Testis (tissue), 3 donors: ENCODE measurements around the gene LYSMD2. TPM values are rescaled to one million over a fixed set of nuclear protein-coding genes. Genes with fewer than 3 reads are reported as not detected.

ENCODE experiments used
- DNase-seq: peaks from one replicate; pipeline ENCODE4 v3.0.0-alpha.2; 2019
- H3K27ac ChIP-seq, 2 donors: fragments of 200-600 bp; sonication (generic); one replicate each; pipeline ENCODE4 v1.5.1; 2019
- H3K27me3 ChIP-seq: fragments of 200-600 bp; sonication (generic); one replicate; pipeline ENCODE4 v1.5.1; 2019
- H3K36me3 ChIP-seq: fragments of 200-600 bp; sonication (generic); one replicate; pipeline ENCODE4 v1.5.1; 2017; ENCODE audit warnings: low read depth; ENCODE audit errors: missing control alignments
- H3K4me1 ChIP-seq: fragments of 200-600 bp; sonication (generic); one replicate; pipeline ENCODE4 v1.5.1; 2019
- H3K4me3 ChIP-seq, 2 donors: fragments of 200-600 bp; sonication (generic); one replicate each; pipeline ENCODE4 v1.5.1; 2017 to 2019
- H3K9me3 ChIP-seq: fragments of 200-600 bp; sonication (generic); one replicate; pipeline ENCODE4 v1.5.1; 2017
- POLR2A ChIP-seq: fragments of 450-650 bp; IDR thresholded peaks from one replicate; pipeline ENCODE4 v1.6.1; 2017; ENCODE audit warnings: antibody characterized with exemption, mild to moderate bottlenecking, moderate library complexity
- WGBS, 2 donors: methylation state at CpG; one replicate each; pipeline ENCODE4 v1.1.5; 2018; 5-methylcytosine and 5-hydroxymethylcytosine counted together
- intact Hi-C: fragments of 100-400 bp; cut with DNase I; formaldehyde crosslinking; loops from one replicate; pipeline ENCODE4 v1.15.1; 2023; ENCODE audit warnings: low total_unique reads
- polyA plus RNA-seq: library from polyadenylated mRNA; stranded (reverse); fragments of 350-450 nt; fragmentation: Illumina TruSeq; extraction: RNeasy Lipid Tissue Mini Kit (QIAGEN cat#74804); gene quantifications from one replicate; pipeline ENCODE4 v1.2.3, GENCODE V29; 2014; ENCODE audit warnings: low read depth, low replicate concordance; ENCODE audit not compliant: insufficient read depth
- total RNA-seq, 2 donors: library from RNA; depleted of rRNA; stranded (reverse); fragments of >200 nt; gene quantifications; one replicate each; pipeline ENCODE4 v1.2.3, GENCODE V29; 2016
- TF ChIP-seq, protein P1 (sequence below), 3 experiments: fragments of 450-650 bp in 2 of 3; fragments of 200-600 bp in 1 of 3; sonication (generic) in 1 of 3; IDR thresholded peaks; one replicate each; pipeline ENCODE4 v1.5.1; 2016 to 2019; ENCODE audit warnings: antibody characterized with exemption in 3 of 3, mild to moderate bottlenecking in 2 of 3, moderate library complexity in 1 of 3

LYSMD2 gene
- total and polyA plus RNA-seq, 3 donors from 2014 or later: 18.7 to 21.1 (median 19.9) TPM

DNA sequence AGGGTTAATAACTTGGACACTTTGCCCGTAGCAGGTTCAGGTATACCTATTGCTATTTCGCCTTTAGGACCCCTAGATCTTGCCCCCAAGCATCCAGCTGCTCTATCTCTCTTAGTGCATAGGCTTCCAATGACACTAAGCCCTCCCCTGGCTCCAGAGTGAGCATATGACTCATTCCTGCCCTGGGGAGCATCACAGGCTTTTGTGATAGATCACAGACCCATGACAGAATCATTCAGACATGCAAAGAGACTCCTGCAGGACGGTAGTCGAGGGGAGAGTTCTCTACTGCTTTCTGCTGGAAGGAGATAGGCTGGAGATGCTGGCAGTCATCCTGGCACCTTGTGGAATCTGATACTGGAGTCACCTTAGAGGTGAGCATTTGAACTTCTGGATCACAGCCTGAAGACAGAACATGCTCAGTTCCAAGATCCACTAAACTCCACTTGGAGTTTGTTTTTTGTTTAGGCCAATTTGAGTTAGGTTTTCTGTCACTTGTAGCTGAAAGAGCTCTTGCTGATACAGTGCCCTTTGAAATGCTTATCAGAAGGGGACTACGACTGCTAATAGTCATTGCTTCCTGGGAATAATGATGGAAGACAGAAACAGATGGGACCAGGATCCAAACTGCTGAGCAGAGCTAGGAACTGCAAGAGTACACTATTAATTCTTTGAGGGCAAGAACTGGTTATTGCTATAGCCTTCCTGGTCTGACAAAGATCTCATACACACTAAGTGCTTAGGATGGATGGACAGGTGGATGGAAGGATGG, 11.0 kb downstream of the LYSMD2 start:
- Histone ChIP-seq H3K9me3 (no peaks in the 10 kb centered on the region), H3K4me3 (no peak overlapping the region), H3K36me3 (no peaks in the 10 kb centered on the region), H3K27ac (no peak overlapping the region), H3K4me1 (peaks cover 6% of the 10 kb centered on the region), H3K27me3 (no peaks in the 10 kb centered on the region)
- no peak for DNase-seq
- WGBS, 2 donors: 54 to 58% methylated on average over 5 of the region's 5 CpGs
- TF ChIP-seq POLR2A: no peak
- TF ChIP-seq, protein P1, sequence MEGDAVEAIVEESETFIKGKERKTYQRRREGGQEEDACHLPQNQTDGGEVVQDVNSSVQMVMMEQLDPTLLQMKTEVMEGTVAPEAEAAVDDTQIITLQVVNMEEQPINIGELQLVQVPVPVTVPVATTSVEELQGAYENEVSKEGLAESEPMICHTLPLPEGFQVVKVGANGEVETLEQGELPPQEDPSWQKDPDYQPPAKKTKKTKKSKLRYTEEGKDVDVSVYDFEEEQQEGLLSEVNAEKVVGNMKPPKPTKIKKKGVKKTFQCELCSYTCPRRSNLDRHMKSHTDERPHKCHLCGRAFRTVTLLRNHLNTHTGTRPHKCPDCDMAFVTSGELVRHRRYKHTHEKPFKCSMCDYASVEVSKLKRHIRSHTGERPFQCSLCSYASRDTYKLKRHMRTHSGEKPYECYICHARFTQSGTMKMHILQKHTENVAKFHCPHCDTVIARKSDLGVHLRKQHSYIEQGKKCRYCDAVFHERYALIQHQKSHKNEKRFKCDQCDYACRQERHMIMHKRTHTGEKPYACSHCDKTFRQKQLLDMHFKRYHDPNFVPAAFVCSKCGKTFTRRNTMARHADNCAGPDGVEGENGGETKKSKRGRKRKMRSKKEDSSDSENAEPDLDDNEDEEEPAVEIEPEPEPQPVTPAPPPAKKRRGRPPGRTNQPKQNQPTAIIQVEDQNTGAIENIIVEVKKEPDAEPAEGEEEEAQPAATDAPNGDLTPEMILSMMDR (IDR thresholded peaks at IDR 0.05): no peak
- intact Hi-C loops: no loop called here

DNA sequence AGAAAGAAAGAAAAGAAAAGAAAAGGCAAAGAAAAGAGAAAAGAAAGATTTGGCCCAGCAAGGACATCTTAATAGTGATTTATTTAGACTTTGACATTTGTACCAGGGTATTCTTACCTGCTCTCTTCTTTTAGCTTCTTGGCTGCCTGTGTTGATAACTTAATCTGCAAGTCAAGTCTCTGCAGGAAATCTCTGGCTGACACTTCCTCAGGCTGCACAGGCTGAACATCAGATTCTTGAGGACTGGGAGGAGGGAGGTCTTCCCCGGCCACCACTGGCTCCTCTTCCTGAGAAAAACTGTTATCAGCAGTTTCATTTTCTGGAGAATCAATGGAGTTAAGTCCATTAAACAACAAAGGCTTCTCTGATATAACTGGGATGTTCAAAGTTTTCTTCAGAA, 12.8 kb downstream of the LYSMD2 start:
- WGBS, 2 donors: 44 to 55% methylated on average over 1 of the region's 1 CpG
- Histone ChIP-seq H3K9me3 (no peaks in the 10 kb centered on the region), H3K27me3 (no peaks in the 10 kb centered on the region), H3K4me3 (no peak overlapping the region), H3K27ac (no peak overlapping the region), H3K4me1 (peaks cover 4% of the 10 kb centered on the region), H3K36me3 (no peaks in the 10 kb centered on the region)
- DNase-seq: no peak
- intact Hi-C loops: no loop called here
- TF ChIP-seq, protein P1 (IDR thresholded peaks at IDR 0.05): no peak
- TF ChIP-seq POLR2A: no peak

DNA sequence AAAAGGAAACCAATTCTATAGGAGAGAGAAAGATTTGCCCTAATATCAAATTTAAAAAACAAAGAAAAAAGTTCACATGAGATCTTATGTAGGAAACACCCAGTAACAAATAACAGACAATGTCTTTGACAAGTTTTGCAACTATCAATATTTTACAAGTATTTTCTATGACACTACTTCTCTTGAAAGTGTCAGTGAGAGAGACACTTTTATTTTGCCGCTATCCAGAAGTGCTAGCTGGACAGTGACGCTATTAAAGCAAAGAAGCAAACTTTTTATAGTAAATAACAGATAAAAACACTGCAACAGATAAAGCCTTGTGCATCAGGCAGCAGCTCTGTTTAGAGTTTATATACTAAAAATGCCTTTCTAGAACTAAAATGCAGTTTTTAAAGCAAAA, 13.3 kb downstream of the LYSMD2 start:
- no peak for DNase-seq
- Histone ChIP-seq H3K27ac (no peak overlapping the region), H3K9me3 (no peaks in the 10 kb centered on the region), H3K4me3 (no peak overlapping the region), H3K4me1 (peaks cover 4% of the 10 kb centered on the region), H3K27me3 (no peaks in the 10 kb centered on the region), H3K36me3 (no peaks in the 10 kb centered on the region)
- intact Hi-C loops: no loop called here
- 76 to 79% methylated on average over 2 of the region's 2 CpGs for WGBS, 2 donors
- no peak for TF ChIP-seq POLR2A
- TF ChIP-seq, protein P1 (IDR thresholded peaks at IDR 0.05): no peak

DNA sequence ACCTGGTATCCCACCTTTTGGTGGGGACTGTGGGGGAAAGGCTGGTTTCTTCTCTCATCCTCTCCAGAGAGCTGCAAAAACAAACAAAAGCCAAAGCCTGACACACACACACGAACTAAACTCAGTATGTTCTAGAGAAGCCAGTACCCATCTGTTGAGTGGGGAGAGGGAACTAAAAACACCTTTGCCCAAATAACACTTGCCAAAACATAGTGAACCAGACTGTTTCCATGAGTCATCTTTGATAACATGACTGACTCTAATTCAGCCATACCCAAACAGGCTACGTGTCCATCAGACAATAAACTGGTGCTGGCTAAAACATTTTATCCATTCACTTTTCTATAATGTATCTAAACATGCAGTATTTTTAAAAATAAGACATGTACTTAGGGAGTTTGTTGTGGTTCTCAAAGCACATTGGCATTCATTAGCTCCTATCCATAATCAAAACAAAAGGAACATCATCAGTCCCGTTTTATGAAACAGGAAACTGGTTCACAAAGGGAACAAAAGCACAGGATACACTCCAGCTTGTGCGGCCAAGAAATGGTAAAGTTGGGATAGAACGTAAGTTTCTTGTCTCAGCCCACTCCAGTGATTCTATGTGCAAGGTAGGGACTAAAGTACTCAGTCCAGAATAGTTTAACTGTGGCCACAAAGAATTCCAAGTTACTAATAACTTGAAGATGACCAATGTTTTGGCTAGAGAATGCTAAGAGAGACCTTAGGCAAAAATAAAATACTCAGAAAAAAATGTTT, 16.1 kb downstream of the LYSMD2 start:
- WGBS, 2 donors: 81 to 84% methylated on average over 5 of the region's 5 CpGs

More for the DNA sequence above, 16.1 kb downstream of the LYSMD2 start:
- Histone ChIP-seq H3K27me3 (no peaks in the 10 kb centered on the region), H3K4me1 (peaks cover 2% of the 10 kb centered on the region), H3K4me3 (no peak overlapping the region), H3K9me3 (no peaks in the 10 kb centered on the region), H3K27ac (no peak overlapping the region), H3K36me3 (no peaks in the 10 kb centered on the region)
- no peak for DNase-seq
- intact Hi-C loops: no loop called here
- TF ChIP-seq, protein P1 (IDR thresholded peaks at IDR 0.05): no peak
- no peak for TF ChIP-seq POLR2A
